HepG2 (cell line): Measurements from ENCODE around the gene DAD1. TPM values are rescaled to one million over a fixed set of nuclear protein-coding genes. Genes with fewer than 3 reads are reported as not detected.
A peak's percentile ranks its signal among the peaks of the same experiment; 100 is the strongest.

Experiments
- ATAC-seq: fragments of 200-7000 bp; cut with Tn5 transposase; 3 replicates; pipeline ENCODE4 v1.9.1; 2020; ENCODE audit warnings: mild to moderate bottlenecking, moderate library complexity
- BruUV-seq: library from RNA; stranded (reverse); fragments of 400-500 nt; replicated peaks from 2 replicates; lab custom pipeline; 2021; lab: Mats Ljungman, UMichigan
- CTCF ChIA-PET: fragments of 300-600 bp; formaldehyde crosslinking; extraction: SDS; loops from one replicate; lab custom pipeline; 2021; ENCODE audit warnings: low total read pairs, inconsistent platforms, low intra/inter-chr PET ratio; lab: Yijun Ruan, JAX
- POLR2A ChIA-PET: fragments of 350-600 bp; sonication (Branson Sonifier 250); formaldehyde crosslinking; loops from one replicate; lab custom pipeline; 2020; ENCODE audit warnings: antibody characterized with exemption, inconsistent platforms; lab: Yijun Ruan, JAX
- DNase-seq: peaks from one replicate; pipeline ENCODE4 v3.0.0-alpha.2; 2015; ENCODE audit warnings: low spot score
- FAIRE-seq: peaks from 3 replicates; lab custom pipeline; 2011; peaks lifted over from hg19 to GRCh38; lab: Jason Lieb, UNC
- H2AFZ ChIP-seq: one replicate; pipeline ENCODE4 v1.6.1; 2011; ENCODE audit warnings: low read length, inconsistent platforms
- H3K27ac ChIP-seq: fragments of 300-600 bp; 3 replicates; pipeline ENCODE4 v1.8.0; 2011; ENCODE audit warnings: mixed run types, mild to moderate bottlenecking, mixed read lengths, low read length, inconsistent platforms; ENCODE audit not compliant: insufficient read depth; ENCODE audit errors: extremely low read length
- H3K27me3 ChIP-seq, 2 experiments: fragments of 200-600 bp in 1 of 2; 2 replicates in 1 of 2; 3 replicates in 1 of 2; pipeline versions ENCODE4 v1.6.0 to v1.8.0; 2011; ENCODE audit warnings: low read length in 2 of 2, mild to moderate bottlenecking in 2 of 2, moderate library complexity in 2 of 2, inconsistent platforms in 1 of 2; ENCODE audit not compliant: insufficient read depth in 2 of 2, control insufficient read depth in 1 of 2
- H3K36me3 ChIP-seq, 2 experiments: fragments of 200-600 bp in 1 of 2; replicated peaks in 1 of 2; 2 replicates in 1 of 2; 3 replicates in 1 of 2; pipeline versions ENCODE4 v1.5.1 to v1.8.0; 2011; ENCODE audit warnings: low read length in 2 of 2, inconsistent platforms in 1 of 2; ENCODE audit not compliant: insufficient read depth in 2 of 2, control insufficient read depth in 1 of 2
- H3K4me1 ChIP-seq: 2 replicates; pipeline ENCODE4 v1.5.1; 2012; ENCODE audit warnings: low read length, inconsistent platforms; ENCODE audit not compliant: insufficient read depth
- H3K4me2 ChIP-seq: 2 replicates; pipeline ENCODE4 v1.6.0; 2011; ENCODE audit warnings: low read depth, low read length, inconsistent platforms
- H3K4me3 ChIP-seq, 3 experiments: fragments of 200-600 bp in 1 of 3; sonication (generic), shearing (Covaris generic) in 1 of 3; replicated peaks in 1 of 3; 2 replicates each; pipeline ENCODE4 v1.5.1; 2011 to 2016; ENCODE audit warnings: low read length in 3 of 3, inconsistent platforms in 2 of 3, low read depth in 2 of 3, mild to moderate bottlenecking in 2 of 3, control low read depth in 1 of 3, mixed read lengths in 1 of 3; ENCODE audit not compliant: insufficient read depth in 1 of 3
- H3K79me2 ChIP-seq: one replicate; pipeline ENCODE4 v1.6.1; 2011; ENCODE audit warnings: low read length, inconsistent platforms; ENCODE audit not compliant: insufficient read depth
- H3K9ac ChIP-seq: 2 replicates; pipeline ENCODE4 v1.6.0; 2011; ENCODE audit warnings: mild to moderate bottlenecking, low read depth, low read length, inconsistent platforms; ENCODE audit not compliant: insufficient read depth
- H3K9me3 ChIP-seq: 2 replicates; pipeline ENCODE4 v1.5.1; 2012; ENCODE audit warnings: mild to moderate bottlenecking, low read length
- H4K20me1 ChIP-seq: 2 replicates; pipeline ENCODE4 v1.6.0; 2011; ENCODE audit warnings: inconsistent platforms, mild to moderate bottlenecking, low read length, moderate library complexity; ENCODE audit not compliant: insufficient read depth
- AGO1 ChIP-seq: fragments of 200-400 bp; formaldehyde crosslinking; IDR thresholded peaks from 2 replicates; pipeline ENCODE4 v1.6.1; 2017; ENCODE audit warnings: mild to moderate bottlenecking, low read depth, low read length, moderate library complexity; ENCODE audit not compliant: poor library complexity, severe bottlenecking
- HES4 ChIP-seq: sonication (generic); formaldehyde crosslinking; IDR thresholded peaks from 2 replicates; pipeline ENCODE4 v1.9.0; 2021; ENCODE audit warnings: mild to moderate bottlenecking, missing genetic modification reagents, borderline replicate concordance
- MYC ChIP-seq: sonication (generic); formaldehyde crosslinking; IDR thresholded peaks from 2 replicates; pipeline ENCODE4 v1.9.0; 2021; ENCODE audit warnings: missing genetic modification reagents, borderline replicate concordance
- POLR2AphosphoS2 ChIP-seq: IDR thresholded peaks from 2 replicates; pipeline ENCODE4 v1.6.1; 2011; ENCODE audit warnings: low read depth, low read length, improper control_type of control experiment
- TP53 ChIP-seq: sonication (generic); formaldehyde crosslinking; conservative IDR thresholded peaks from 2 replicates; pipeline ENCODE4 v1.4.0; 2020; ENCODE audit warnings: missing genetic modification reagents
- ZFX ChIP-seq: sonication (generic); formaldehyde crosslinking; IDR thresholded peaks from 2 replicates; pipeline ENCODE4 v1.4.0; 2020; ENCODE audit warnings: mild to moderate bottlenecking, low read depth, missing genetic modification reagents, moderate library complexity
- ZNF580 ChIP-seq: IDR thresholded peaks from 2 replicates; pipeline ENCODE4 v1.6.1; 2016; ENCODE audit warnings: low read depth, borderline replicate concordance
- ZNF598 ChIP-seq: sonication (generic); formaldehyde crosslinking; IDR thresholded peaks from 2 replicates; pipeline ENCODE4 v1.5.1; 2020; ENCODE audit warnings: mild to moderate bottlenecking, missing genetic modification reagents, borderline replicate concordance
- ZNF737 ChIP-seq: sonication (generic); formaldehyde crosslinking; IDR thresholded peaks from 2 replicates; pipeline ENCODE4 v1.5.0; 2020; ENCODE audit warnings: missing genetic modification reagents, mild to moderate bottlenecking, borderline replicate concordance
- ZNF782 ChIP-seq: sonication (generic); formaldehyde crosslinking; IDR thresholded peaks from 2 replicates; pipeline ENCODE4 v1.4.0; 2020; ENCODE audit warnings: missing genetic modification reagents, mild to moderate bottlenecking, borderline replicate concordance
- WGBS: methylation state at CpG from one replicate; pipeline ENCODE4 v1.1.6; 2017; ENCODE audit warnings: low lambda C conversion rate; 5-methylcytosine and 5-hydroxymethylcytosine counted together
- in situ Hi-C: cut with HindIII; loops from 2 replicates; pipeline ENCODE4 v1.10.0; 2017; ENCODE audit warnings: low pct_unique_long_range_greater_than_20kb; ENCODE audit not compliant: extremely low pct_ligation_motif_present
- intact Hi-C: fragments of 100-400 bp; cut with micrococcal nuclease; formaldehyde crosslinking; loops from one replicate; pipeline ENCODE4 v1.10.0; 2022; ENCODE audit not compliant: unreplicated experiment
- polyA plus RNA-seq, 8 experiments: library from polyadenylated mRNA; depleted of rRNA in 3 of 8; stranded (reverse) in 7 of 8; unstranded in 1 of 8; fragments of >200 nt; fragmentation: Illumina TruSeq in 4 of 8; extraction: Trizol in 4 of 8; gene quantifications; 2 replicates each; pipeline versions ENCODE4 v1.2.1 to v1.2.3, GENCODE V29; 2011 to 2016; ENCODE audit warnings: low read depth in 4 of 8, missing spikeins in 1 of 8, mixed read lengths in 1 of 8; ENCODE audit not compliant: insufficient read depth in 1 of 8
- total RNA-seq, 5 experiments: library from RNA; depleted of rRNA; stranded (reverse); fragments of >200 nt; fragmentation: Illumina TruSeq; extraction: Trizol; gene quantifications; 2 replicates each; pipeline ENCODE4 v1.2.3, GENCODE V29; 2016; ENCODE audit warnings: low read depth in 1 of 5
- TF ChIP-seq, protein P1 (sequence below): sonication (generic); formaldehyde crosslinking; IDR thresholded peaks from 2 replicates; pipeline ENCODE4 v1.5.1; 2020; ENCODE audit warnings: mild to moderate bottlenecking, missing genetic modification reagents, moderate library complexity

Gene DAD1
- total and polyA plus RNA-seq, 2 of the 13 experiments (the other 11 are each of a cell fraction or from before 2014, with no cell fraction given) = 558 to 626 TPM

GRCh38 chr14:22554498-22555383, 34.3 kb downstream of the DAD1 start:
- Histone ChIP-seq H3K79me2 (no peaks in the 10 kb centered on the region), H3K4me2 (no peak overlapping the region), H2AFZ (no peak overlapping the region), H3K9me3 (no peaks in the 10 kb centered on the region), H3K27ac (no peak overlapping the region), H3K9ac (no peak overlapping the region), H3K4me3 (no peak overlapping the region), H3K36me3 (no peaks in the 10 kb centered on the region), H3K4me1 (peaks cover 39% of the 10 kb centered on the region), H3K27me3 (peaks cover 9 to 64% of the 10 kb centered on the region in 2 experiments; a peak in 4 of 5 replicates), H4K20me1 (no peaks in the 10 kb centered on the region)
- DNase-seq (no peak), FAIRE-seq (no peak), ATAC-seq (no peak)
- whole genome bisulfite sequencing = 28% methylated on average over 14 of the region's 15 CpGs
- BruUV-seq = no TSS peak
- ChIA-PET POLR2A (no interaction called here), CTCF (interaction anchor here (1.5 to 7.7 kb wide), 2 partner anchors 97 to 298 kb away, joined by 5 to 175 read pairs; no protein-coding TSS in a partner anchor)
- in situ Hi-C loops = loop anchor here (5.0 kb wide), 3 partner anchors 98 to 498 kb away; no protein-coding TSS in a partner anchor
- TF ChIP-seq TP53 (CRISPR knock-in tag) (no peak), HES4 (CRISPR knock-in tag) (peak; percentile 37; the same call in 1 of the 2 replicates), POLR2AphosphoS2 (no peak), ZNF598 (CRISPR knock-in tag) (no peak), MYC (0 out of 2 replicates have a peak, but pooled peaks have one; percentile 38), AGO1 (peak; percentile 30), ZNF782 (CRISPR knock-in tag) (0 out of 2 replicates have a peak, but pooled peaks have one; percentile 70), ZFX (CRISPR knock-in tag) (0 out of 2 replicates have a peak, but pooled peaks have one; percentile 27), ZNF580 (no peak), ZNF737 (CRISPR knock-in tag) (0 out of 2 replicates have a peak, but pooled peaks have one; percentile 20)
- TF ChIP-seq, protein P1, sequence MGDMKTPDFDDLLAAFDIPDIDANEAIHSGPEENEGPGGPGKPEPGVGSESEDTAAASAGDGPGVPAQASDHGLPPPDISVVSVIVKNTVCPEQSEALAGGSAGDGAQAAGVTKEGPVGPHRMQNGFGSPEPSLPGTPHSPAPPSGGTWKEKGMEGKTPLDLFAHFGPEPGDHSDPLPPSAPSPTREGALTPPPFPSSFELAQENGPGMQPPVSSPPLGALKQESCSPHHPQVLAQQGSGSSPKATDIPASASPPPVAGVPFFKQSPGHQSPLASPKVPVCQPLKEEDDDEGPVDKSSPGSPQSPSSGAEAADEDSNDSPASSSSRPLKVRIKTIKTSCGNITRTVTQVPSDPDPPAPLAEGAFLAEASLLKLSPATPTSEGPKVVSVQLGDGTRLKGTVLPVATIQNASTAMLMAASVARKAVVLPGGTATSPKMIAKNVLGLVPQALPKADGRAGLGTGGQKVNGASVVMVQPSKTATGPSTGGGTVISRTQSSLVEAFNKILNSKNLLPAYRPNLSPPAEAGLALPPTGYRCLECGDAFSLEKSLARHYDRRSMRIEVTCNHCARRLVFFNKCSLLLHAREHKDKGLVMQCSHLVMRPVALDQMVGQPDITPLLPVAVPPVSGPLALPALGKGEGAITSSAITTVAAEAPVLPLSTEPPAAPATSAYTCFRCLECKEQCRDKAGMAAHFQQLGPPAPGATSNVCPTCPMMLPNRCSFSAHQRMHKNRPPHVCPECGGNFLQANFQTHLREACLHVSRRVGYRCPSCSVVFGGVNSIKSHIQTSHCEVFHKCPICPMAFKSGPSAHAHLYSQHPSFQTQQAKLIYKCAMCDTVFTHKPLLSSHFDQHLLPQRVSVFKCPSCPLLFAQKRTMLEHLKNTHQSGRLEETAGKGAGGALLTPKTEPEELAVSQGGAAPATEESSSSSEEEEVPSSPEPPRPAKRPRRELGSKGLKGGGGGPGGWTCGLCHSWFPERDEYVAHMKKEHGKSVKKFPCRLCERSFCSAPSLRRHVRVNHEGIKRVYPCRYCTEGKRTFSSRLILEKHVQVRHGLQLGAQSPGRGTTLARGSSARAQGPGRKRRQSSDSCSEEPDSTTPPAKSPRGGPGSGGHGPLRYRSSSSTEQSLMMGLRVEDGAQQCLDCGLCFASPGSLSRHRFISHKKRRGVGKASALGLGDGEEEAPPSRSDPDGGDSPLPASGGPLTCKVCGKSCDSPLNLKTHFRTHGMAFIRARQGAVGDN = peak; percentile 12; the same call in 1 of the 2 replicates
- intact Hi-C loops = loop anchor here (5.0 kb wide), 1 partner anchor 158 kb away; no protein-coding TSS in a partner anchor
